NCI-H2196 treated with DMSO at 0.1 percent for 48 hours (cell line): ENCODE measurements around the gene LRRIQ1.

Source experiments
- DNase-seq: peaks from one replicate; lab custom pipeline; 2025; ENCODE audit not compliant: unreplicated experiment; lab: John Stamatoyannopoulos, UW

LRRIQ1 gene

GRCh38 chr12:85057370-85057963 lies 21.3 kb downstream of the LRRIQ1 start:
- no peak for DNase-seq

GRCh38 chr12:85058339-85058738 lies 22.2 kb downstream of the LRRIQ1 start:
- no peak for DNase-seq

GRCh38 chr12:85059594-85059993 lies 23.4 kb downstream of the LRRIQ1 start:
- no peak for DNase-seq

- no peak for DNase-seq
Observed at GRCh38 chr12:85060916-85061315, 24.8 kb downstream of the LRRIQ1 start.

GRCh38 chr12:85065837-85066482 lies 29.8 kb downstream of the LRRIQ1 start:
- no peak for DNase-seq

GRCh38 chr12:85072826-85073225 lies 36.7 kb downstream of the LRRIQ1 start:
- DNase-seq = no peak

- peak; percentile 23 for DNase-seq
Observed at GRCh38 chr12:85076688-85077430, 40.7 kb downstream of the LRRIQ1 start.

- DNase-seq = no peak
Observed at GRCh38 chr12:85085066-85085465, 48.9 kb downstream of the LRRIQ1 start.

GRCh38 chr12:85089792-85090191 lies 53.6 kb downstream of the LRRIQ1 start:
- no peak for DNase-seq

- DNase-seq = no peak
Observed at GRCh38 chr12:85092814-85093370, 56.7 kb downstream of the LRRIQ1 start.

- no peak for DNase-seq
Observed at GRCh38 chr12:85095501-85095900, 59.4 kb downstream of the LRRIQ1 start.

GRCh38 chr12:85130646-85131045 lies 94.5 kb downstream of the LRRIQ1 start:
- DNase-seq = no peak

GRCh38 chr12:85138833-85139232 lies 102.7 kb downstream of the LRRIQ1 start:
- no peak for DNase-seq

GRCh38 chr12:85147331-85147730 lies 111.2 kb downstream of the LRRIQ1 start:
- DNase-seq = no peak

- no peak for DNase-seq
Observed at GRCh38 chr12:85152311-85152729, 116.2 kb downstream of the LRRIQ1 start.

- DNase-seq = no peak
Observed at GRCh38 chr12:85155791-85156190, 119.6 kb downstream of the LRRIQ1 start.

- no peak for DNase-seq
Observed at GRCh38 chr12:85156569-85156968, 120.4 kb downstream of the LRRIQ1 start.

- DNase-seq = no peak
Observed at GRCh38 chr12:85157035-85157603, 121.0 kb downstream of the LRRIQ1 start.

- no peak for DNase-seq
Observed at GRCh38 chr12:85163752-85164321, 127.7 kb downstream of the LRRIQ1 start.

- DNase-seq = no peak
Observed at GRCh38 chr12:85179680-85180270, 143.6 kb downstream of the LRRIQ1 start.

- DNase-seq = no peak
Observed at GRCh38 chr12:85182699-85183098, 146.5 kb downstream of the LRRIQ1 start.
